Muscle of leg (tissue), 11 donors: ENCODE data around the gene PGF. TPM values are rescaled to one million over a fixed set of nuclear protein-coding genes. Genes with fewer than 3 reads are reported as not detected.

ENCODE experiments used
- DNase-seq: peaks from one replicate; pipeline ENCODE4 v3.0.0; 2013
- H3K27ac ChIP-seq: one replicate; pipeline ENCODE4 v1.5.1; 2013; ENCODE audit warnings: mild to moderate bottlenecking, low read length, control low read depth
- H3K27me3 ChIP-seq: one replicate; pipeline ENCODE4 v1.6.1; 2013; ENCODE audit warnings: low read length; ENCODE audit not compliant: control insufficient read depth, insufficient read depth
- H3K36me3 ChIP-seq: one replicate; pipeline ENCODE4 v1.6.1; 2013; ENCODE audit warnings: low read length; ENCODE audit not compliant: control insufficient read depth, insufficient read depth
- H3K4me1 ChIP-seq: one replicate; pipeline ENCODE4 v1.6.1; 2013; ENCODE audit warnings: low read length; ENCODE audit not compliant: control insufficient read depth, insufficient read depth
- H3K4me3 ChIP-seq: one replicate; pipeline ENCODE4 v1.5.1; 2013; ENCODE audit warnings: low read length, control low read depth
- H3K9me3 ChIP-seq: replicated peaks from 2 replicates; pipeline ENCODE4 v1.6.1; 2013; ENCODE audit warnings: low read depth, low read length; ENCODE audit not compliant: control insufficient read depth
- WGBS: methylation state at CpG from one replicate; pipeline ENCODE4 v1.1.5; 2013; ENCODE audit warnings: missing lambda C conversion rate; ENCODE audit not compliant: insufficient coverage; 5-methylcytosine and 5-hydroxymethylcytosine counted together
- polyA plus RNA-seq, 8 donors: library from polyadenylated mRNA; unstranded; fragments of 120-200 nt; gene quantifications; one replicate each; pipeline versions ENCODE4 v1.2.1 to v1.2.3, GENCODE V29; 2013; ENCODE audit warnings: inconsistent platforms in 1 of 8, low replicate concordance in 1 of 8; ENCODE audit not compliant: insufficient read length in 8 of 8, insufficient read depth in 1 of 8
- total RNA-seq: library from RNA; stranded (reverse); fragments of 120-200 nt; gene quantifications from one replicate; pipeline ENCODE4 v1.2.4, GENCODE V29; 2013

The PGF gene
- total and polyA plus RNA-seq, 9 donors: 27.0 to 47.0 (median 33.0) TPM

DNA sequence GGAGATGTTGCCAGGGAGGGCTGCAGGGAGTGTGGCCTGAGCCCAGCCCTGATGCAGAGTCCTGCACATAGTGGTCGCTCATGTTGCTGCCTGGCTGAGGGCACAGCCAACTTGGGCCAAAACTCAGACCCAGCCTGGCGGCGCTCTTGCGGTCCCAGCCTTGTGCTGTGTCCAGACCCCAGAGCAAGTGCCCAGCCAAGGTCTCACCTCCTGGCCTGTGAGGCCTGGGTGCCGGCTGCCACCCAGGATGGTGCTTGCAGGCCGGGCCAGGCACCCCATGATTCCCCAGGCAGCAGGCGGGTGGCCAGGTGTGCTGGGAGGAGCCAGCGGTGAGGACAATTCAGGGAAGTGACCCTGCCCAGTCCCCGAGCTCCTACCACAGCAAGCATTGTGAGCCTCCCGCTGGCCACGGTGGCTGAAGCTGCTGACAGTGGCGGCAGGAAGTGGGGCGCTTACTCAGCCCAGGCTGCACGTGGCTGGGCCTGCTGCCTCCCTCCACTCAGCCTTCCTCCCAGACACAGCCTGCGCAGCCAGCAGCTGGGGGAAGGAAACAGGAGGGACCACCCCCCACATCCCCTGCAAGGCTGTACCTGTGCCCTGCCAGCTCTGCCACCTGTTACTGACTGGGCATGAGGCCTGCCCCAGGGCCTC is 17.7 kb upstream of the PGF start:
- peaks cover 56% of the 10 kb centered on the region for H3K4me1 ChIP-seq
- no peaks in the 10 kb centered on the region for H3K36me3 ChIP-seq
- 72% methylated on average over 10 of the region's 15 CpGs for WGBS
- peak; percentile 83 for DNase-seq
- no peaks in the 10 kb centered on the region for H3K9me3 ChIP-seq
- H3K4me3 ChIP-seq: no peak overlapping the region
- no peaks in the 10 kb centered on the region for H3K27me3 ChIP-seq
- peak overlapping the region; percentile 92 for H3K27ac ChIP-seq

DNA sequence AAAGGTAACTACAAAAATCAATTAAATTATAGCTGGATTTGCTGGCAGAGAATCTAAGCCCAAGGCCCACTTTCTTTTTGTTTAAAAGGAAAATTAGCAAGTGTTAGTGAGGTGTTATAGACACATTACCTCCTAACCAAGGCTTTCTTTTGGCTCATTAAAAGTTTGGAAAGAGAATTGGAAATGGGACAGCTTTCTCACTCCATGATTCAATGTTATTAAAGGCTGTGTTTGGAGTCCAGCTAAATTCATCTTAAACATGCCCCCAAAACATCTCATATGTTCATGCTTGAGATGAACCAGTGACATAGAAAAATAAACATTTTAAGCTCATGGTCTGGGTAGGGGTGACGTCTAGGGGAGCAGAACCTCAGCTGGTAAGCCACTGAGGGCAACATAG is 13.4 kb upstream of the PGF start:
- H3K9me3 ChIP-seq: no peaks in the 10 kb centered on the region
- H3K36me3 ChIP-seq: no peaks in the 10 kb centered on the region
- no peak for DNase-seq
- no peaks in the 10 kb centered on the region for H3K27me3 ChIP-seq
- H3K4me3 ChIP-seq: no peak overlapping the region
- H3K27ac ChIP-seq: no peak overlapping the region
- peaks cover 31% of the 10 kb centered on the region for H3K4me1 ChIP-seq
- WGBS: 67% methylated on average over 1 of the region's 1 CpG

DNA sequence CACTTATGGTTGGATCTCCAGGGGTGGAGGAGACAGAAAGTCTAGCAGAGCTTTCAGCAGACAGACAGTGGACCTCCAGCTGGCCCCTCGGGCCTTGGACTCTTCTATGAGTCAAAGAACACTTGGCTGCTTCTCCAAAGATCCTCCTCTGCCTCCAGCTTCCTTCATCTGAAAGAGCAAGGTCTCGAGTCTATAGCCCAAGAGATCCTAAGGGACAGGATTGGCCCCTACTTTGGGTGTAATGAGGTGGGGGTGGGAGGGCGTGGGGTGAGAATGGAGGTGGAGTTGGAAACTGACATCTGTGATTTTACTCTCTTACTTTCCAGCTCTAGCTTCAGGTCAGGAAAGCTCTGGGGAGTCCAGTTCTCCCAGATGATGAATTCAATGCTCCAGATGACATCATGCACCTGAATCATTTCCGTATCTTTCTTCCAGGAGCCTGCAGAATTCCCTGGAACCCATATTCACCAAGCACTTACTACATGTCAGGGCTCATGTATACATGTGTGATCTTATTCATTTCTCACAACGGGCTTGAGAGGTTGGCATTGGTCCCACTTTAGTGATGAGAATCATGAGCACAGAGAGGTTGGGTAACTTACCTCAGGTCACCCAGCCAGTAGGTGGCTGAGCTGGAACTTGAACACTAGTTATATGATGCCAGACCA is 10.2 kb upstream of the PGF start:
- peak; percentile 73 for DNase-seq
- Histone ChIP-seq H3K4me3 (no peak overlapping the region), H3K27ac (peak overlapping the region; percentile 42), H3K36me3 (no peaks in the 10 kb centered on the region), H3K9me3 (no peaks in the 10 kb centered on the region), H3K4me1 (peaks cover 43% of the 10 kb centered on the region), H3K27me3 (no peaks in the 10 kb centered on the region)
- WGBS: 50% methylated on average over 1 of the region's 5 CpGs

DNA sequence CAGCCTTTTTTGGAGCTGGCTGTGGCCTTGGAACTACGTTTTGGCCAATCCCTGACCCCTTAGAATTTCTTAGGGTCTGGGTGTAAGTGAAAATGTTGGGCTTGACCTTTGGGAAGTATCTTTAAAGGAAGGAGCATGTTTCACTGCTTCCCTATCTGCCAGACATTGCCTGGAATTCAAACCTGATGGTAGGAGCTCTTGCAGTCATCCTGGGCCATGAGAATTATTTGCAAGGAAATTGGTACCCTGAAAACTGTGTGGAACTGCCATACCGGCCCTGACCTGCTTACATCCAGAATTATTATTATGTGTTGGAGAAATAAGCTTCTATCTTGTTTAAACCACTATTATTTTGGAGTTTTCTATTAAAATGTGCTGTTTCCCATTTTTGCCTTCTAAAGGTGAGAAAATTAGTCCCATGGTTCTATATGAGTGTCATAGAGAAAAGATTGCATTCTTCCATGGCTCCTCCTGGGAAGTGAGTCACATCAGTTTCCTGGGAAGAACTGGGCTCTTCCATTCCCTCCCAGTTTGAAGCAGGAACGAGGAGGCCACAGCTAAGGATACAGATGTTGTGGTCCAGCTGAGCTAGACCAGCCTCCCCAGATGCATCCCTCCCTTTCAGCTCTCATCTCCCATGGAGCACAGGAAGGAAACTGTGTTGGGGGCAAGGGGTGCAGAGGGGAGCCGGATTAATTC is 9.5 kb upstream of the PGF start:
- H3K27me3 ChIP-seq: no peaks in the 10 kb centered on the region
- DNase-seq: no peak
- H3K36me3 ChIP-seq: no peaks in the 10 kb centered on the region
- H3K9me3 ChIP-seq: no peaks in the 10 kb centered on the region
- 75% methylated on average over 1 of the region's 4 CpGs for WGBS
- no peak overlapping the region for H3K27ac ChIP-seq
- peaks cover 47% of the 10 kb centered on the region for H3K4me1 ChIP-seq
- H3K4me3 ChIP-seq: no peak overlapping the region

DNA sequence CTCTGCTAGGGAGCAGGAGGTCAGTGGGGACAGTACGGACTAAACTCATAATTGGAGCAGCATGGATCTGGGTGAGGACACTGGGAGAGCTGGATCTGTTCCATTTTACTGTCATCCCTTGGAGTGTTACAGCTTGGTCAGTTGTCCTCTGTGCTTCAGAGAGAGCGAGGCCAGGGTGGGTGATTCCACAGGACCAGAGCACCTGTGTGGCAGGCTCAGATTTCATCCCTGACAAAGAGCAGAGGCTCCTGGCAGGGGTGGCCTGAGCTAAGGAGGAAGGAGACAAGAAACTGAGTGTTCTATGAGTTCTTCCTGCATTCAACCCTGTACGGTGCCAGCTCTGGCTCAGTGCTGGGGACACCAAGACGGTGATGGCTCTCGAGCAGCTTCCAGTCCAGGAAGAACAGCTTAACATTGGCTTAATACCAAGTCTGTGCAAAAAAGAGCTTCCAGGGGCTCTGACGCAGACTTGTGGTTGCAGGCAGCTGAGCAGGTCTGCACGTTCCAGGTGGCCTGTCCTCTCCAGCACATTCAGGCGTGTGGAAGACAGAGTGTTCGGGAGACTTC is 8.4 kb upstream of the PGF start:
- no peak overlapping the region for H3K4me3 ChIP-seq

DNA sequence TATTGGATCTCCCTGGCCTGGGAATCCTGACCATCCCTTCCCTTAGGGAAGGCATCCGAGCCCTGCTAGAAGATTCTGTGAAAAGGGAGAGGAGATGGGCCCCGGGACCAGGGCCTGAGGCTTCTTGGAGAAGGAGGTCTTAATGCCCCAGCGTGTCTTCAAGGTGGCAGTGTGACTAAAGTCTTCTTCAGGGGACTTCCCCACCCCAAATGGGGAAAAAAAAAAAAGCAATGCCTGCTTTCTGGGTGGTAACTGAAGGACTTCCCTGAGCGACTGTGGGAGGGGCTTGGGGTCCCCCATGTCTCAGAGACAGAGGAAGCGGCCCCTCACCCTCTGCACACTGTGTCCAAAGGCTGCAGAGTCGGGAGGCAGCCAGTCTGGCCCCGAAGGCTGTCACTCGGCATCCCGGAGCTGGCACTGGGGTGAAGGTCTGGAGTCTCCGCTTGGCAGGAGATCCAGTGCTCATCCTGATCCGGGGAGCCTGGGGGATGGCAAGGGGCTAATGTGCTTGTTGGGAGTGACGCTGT is 7.8 kb upstream of the PGF start:
- no peak overlapping the region for H3K4me3 ChIP-seq
- peaks cover 47% of the 10 kb centered on the region for H3K4me1 ChIP-seq
- peak overlapping the region; percentile 24 for H3K27ac ChIP-seq
- 44% methylated on average over 9 of the region's 12 CpGs for WGBS
- H3K9me3 ChIP-seq: no peaks in the 10 kb centered on the region
- no peaks in the 10 kb centered on the region for H3K27me3 ChIP-seq
- no peak for DNase-seq
- H3K36me3 ChIP-seq: no peaks in the 10 kb centered on the region

More for the DNA sequence above, 8.4 kb upstream of the PGF start:
- H3K36me3 ChIP-seq: no peaks in the 10 kb centered on the region
- no peaks in the 10 kb centered on the region for H3K27me3 ChIP-seq
- WGBS: 19% methylated on average over 9 of the region's 9 CpGs
- H3K9me3 ChIP-seq: no peaks in the 10 kb centered on the region
- H3K27ac ChIP-seq: peak overlapping the region; percentile 16
- peaks cover 47% of the 10 kb centered on the region for H3K4me1 ChIP-seq
- DNase-seq: peak; percentile 65

DNA sequence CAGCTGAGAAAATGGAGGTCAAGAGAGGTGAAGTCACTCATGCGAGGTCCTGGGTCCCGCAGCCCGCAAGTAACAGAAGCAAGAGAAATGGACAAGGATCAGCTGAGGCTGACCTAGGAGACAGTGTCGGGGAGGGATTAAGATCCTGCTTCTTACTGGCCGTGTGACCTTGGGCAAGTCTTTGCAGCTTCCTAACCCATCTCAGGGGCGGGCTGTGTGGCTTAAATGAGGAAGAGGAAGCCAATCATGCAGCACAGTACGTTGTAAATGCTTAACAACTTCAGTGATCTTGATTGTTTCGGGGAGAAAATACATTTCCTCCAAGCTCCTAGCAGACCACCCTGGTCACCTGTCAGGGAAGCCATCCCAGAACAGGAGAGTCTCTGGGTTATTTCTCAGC is 7.1 kb upstream of the PGF start:
- Histone ChIP-seq H3K27me3 (no peaks in the 10 kb centered on the region), H3K4me3 (no peak overlapping the region), H3K4me1 (peaks cover 47% of the 10 kb centered on the region), H3K27ac (no peak overlapping the region), H3K9me3 (no peaks in the 10 kb centered on the region), H3K36me3 (no peaks in the 10 kb centered on the region)
- peak; percentile 8 for DNase-seq
- 79% methylated on average over 7 of the region's 8 CpGs for whole genome bisulfite sequencing

DNA sequence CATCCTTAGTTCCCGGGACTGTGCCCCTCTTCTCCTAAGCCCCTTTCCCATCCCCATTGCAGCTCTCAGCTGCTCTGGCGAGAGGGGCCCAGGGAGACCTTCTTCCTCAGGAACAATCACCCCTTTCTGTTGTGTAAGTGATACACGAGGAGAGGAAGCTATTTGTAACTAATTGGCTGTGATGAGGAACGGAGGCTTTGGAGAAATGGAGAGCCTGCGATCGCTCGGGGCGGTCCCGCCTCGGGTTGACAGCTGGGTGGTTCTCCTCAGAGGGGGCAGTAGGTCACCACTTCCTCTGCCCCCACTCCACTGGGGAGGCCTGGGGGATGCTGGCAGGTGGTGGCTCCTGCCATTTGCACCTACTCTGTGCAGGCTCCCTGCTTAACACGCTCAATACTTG is 6.6 kb upstream of the PGF start:
- Histone ChIP-seq H3K4me1 (peaks cover 47% of the 10 kb centered on the region), H3K4me3 (no peak overlapping the region), H3K9me3 (no peaks in the 10 kb centered on the region), H3K27ac (no peak overlapping the region), H3K36me3 (no peaks in the 10 kb centered on the region), H3K27me3 (no peaks in the 10 kb centered on the region)
- 35% methylated on average over 6 of the region's 11 CpGs for WGBS
- DNase-seq: peak; percentile 4

DNA sequence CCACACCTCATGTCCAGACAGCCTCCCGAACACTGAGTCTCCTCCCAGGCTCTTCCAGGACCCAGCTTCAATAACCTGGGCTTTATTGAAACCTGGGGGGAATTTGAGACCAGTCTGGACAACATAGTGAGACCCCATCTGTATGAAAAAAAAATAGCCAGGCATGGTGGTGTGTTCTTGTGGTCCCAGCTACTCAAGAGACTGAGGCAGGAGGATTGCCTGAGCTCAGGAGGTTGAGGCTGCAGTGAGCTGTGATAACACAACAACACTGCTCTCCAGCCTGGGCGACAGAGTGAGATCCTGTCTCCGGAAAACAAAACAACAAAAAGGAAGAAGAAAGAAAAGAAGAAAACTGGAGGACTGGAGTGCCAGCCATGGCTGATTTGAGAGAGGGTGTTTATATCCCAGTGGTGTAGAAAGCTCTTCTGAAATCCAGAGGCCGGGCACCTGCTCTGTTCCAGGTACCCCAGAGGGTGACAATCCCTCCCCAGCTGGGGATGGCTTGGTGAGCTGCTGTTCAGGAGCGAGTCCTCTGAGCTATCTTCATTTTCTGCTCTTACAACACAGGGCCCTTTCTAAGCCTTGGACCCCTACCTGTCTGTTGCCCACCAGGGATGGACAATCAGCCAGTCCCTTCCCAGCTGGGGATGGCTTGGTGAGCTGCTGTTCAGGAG is 6.0 kb upstream of the PGF start:
- Histone ChIP-seq H3K4me3 (no peak overlapping the region), H3K27ac (no peak overlapping the region), H3K9me3 (no peaks in the 10 kb centered on the region), H3K27me3 (no peaks in the 10 kb centered on the region), H3K36me3 (no peaks in the 10 kb centered on the region), H3K4me1 (peaks cover 54% of the 10 kb centered on the region)
- no peak for DNase-seq
- WGBS: 100% methylated on average over 2 of the region's 5 CpGs
